ENCODE results near the gene SLC9A1. TPM values are rescaled to one million over a fixed set of nuclear protein-coding genes. Genes with fewer than 3 reads are reported as not detected.
A peak's percentile ranks its signal among the peaks of the same experiment; 100 is the strongest.

The SLC9A1 gene
- 10 to 100 TPM in 8 of 9 donors, 1 to 10 TPM in 1; 3.1 to 44.0 (median 27.5) TPM for total RNA-seq
- 10 to 100 TPM; 16.3 to 49.0 (median 30.0) TPM for polyA plus RNA-seq
- long read RNA-seq, donor 1, full-length matches to known transcripts = 3 of 12 reads
- long read RNA-seq, donor 1, partial matches to known transcripts = 9 of 12 reads
- long read RNA-seq, donor 1, other reads (novel, unspliced or antisense) = 0 of 12 reads
- long read RNA-seq, donor 2, full-length matches to known transcripts = 4 of 9 reads
- long read RNA-seq, donor 2, partial matches to known transcripts = 5 of 9 reads
- long read RNA-seq, donor 2, other reads (novel, unspliced or antisense) = 0 of 9 reads
- long read RNA-seq, donor 3 = 0 reads
- long read RNA-seq, donor 4, partial matches to known transcripts = 0 of 3 reads
- long read RNA-seq, donor 4, other reads (novel, unspliced or antisense) = 3 of 3 reads
- long read RNA-seq, donor 5, full-length matches to known transcripts = 11 of 28 reads
- long read RNA-seq, donor 5, partial matches to known transcripts = 10 of 28 reads
- long read RNA-seq, donor 5, other reads (novel, unspliced or antisense) = 7 of 28 reads
- long read RNA-seq, donor 6, partial matches to known transcripts = 1 of 6 reads
- long read RNA-seq, donor 6, other reads (novel, unspliced or antisense) = 5 of 6 reads
- long read RNA-seq, donor 7 = 0 reads
- long read RNA-seq, donor 8, full-length matches to known transcripts = 1 of 1 reads
- long read RNA-seq, donor 8, partial matches to known transcripts = 0 of 1 reads
- long read RNA-seq, donor 8, other reads (novel, unspliced or antisense) = 0 of 1 reads
- long read RNA-seq, donor 9, full-length matches to known transcripts = 2 of 2 reads
- long read RNA-seq, donor 9, partial matches to known transcripts = 0 of 2 reads
- long read RNA-seq, donor 9, other reads (novel, unspliced or antisense) = 0 of 2 reads
- long read RNA-seq, donor 10 = 0 reads

- peaks cover 18 to 44% of the 10 kb centered on the region in 2 donors for H3K4me1 ChIP-seq (replicated peaks in 1 of 2)
- DNase-seq = peak; percentile 93 to 98 (median 96)
- intact Hi-C loops (cut with DNase I) = loop anchor here in 1 of 2 donors (5.0 kb wide), 1 partner anchor 38 kb away; no protein-coding TSS in a partner anchor
- H3K27ac ChIP-seq = peak within 1 kb of the TSS in 4 of 5 donors; percentile 75 to 91 (median 84)
- TF ChIP-seq POLR2A (IDR thresholded peaks at IDR 0.05) = peak; percentile 100
- peak; percentile 51 to 87 (median 72) for TF ChIP-seq CTCF (IDR thresholded peaks at IDR 0.05)
- H3K4me3 ChIP-seq = peak within 1 kb of the TSS in 3 of 4 donors; percentile 35 to 78 (median 61)
- WGBS, 4 donors = 4 to 8% (median 4%) methylated on average over 22 to 40 of the region's 40 CpGs
- no peaks in the 10 kb centered on the region for H3K36me3 ChIP-seq (replicated peaks in 1 of 2)
- no peaks in the 10 kb centered on the region for H3K9me3 ChIP-seq (replicated peaks in 1 of 3)
- no peaks in the 10 kb centered on the region for H3K27me3 ChIP-seq
Observed at GRCh38 chr1:27154991-27155781, at the start of gene SLC9A1. Gene SLC9A1, minus strand, starts transcription at chr1:27155125. Its CDS starts 791 bp downstream, at chr1:27154334.

GRCh38 chr1:27203946-27204345 lies 49.0 kb upstream of the SLC9A1 start:
- TF ChIP-seq POLR2A (IDR thresholded peaks at IDR 0.05) = no peak
- no peak for TF ChIP-seq CTCF (IDR thresholded peaks at IDR 0.05)
- Histone ChIP-seq H3K36me3 (replicated peaks in 1 of 2) (no peaks in the 10 kb centered on the region), H3K4me3 (no peak overlapping the region), H3K9me3 (replicated peaks in 1 of 3) (no peaks in the 10 kb centered on the region), H3K27me3 (no peaks in the 10 kb centered on the region), H3K4me1 (replicated peaks in 1 of 2) (no peaks in the 10 kb centered on the region), H3K27ac (no peak overlapping the region)
- intact Hi-C loops (cut with DNase I) = no loop called here
- no peak for DNase-seq
- WGBS, 4 donors = 82 to 100% (median 98%) methylated on average over 1 of the region's 1 CpG

- Histone ChIP-seq H3K4me3 (no peak overlapping the region), H3K27me3 (no peaks in the 10 kb centered on the region), H3K36me3 (replicated peaks in 1 of 2) (no peaks in the 10 kb centered on the region), H3K9me3 (replicated peaks in 1 of 3) (no peaks in the 10 kb centered on the region), H3K4me1 (replicated peaks in 1 of 2) (peaks cover 0 to 5% of the 10 kb centered on the region in 2 donors), H3K27ac (no peak overlapping the region)
- TF ChIP-seq POLR2A (IDR thresholded peaks at IDR 0.05) (no peak), CTCF (IDR thresholded peaks at IDR 0.05) (no peak)
- 94 to 97% (median 94%) methylated on average over 20 to 24 of the region's 24 CpGs for WGBS, 4 donors
- DNase-seq = no peak
- intact Hi-C loops (cut with DNase I) = no loop called here
Observed at GRCh38 chr1:27201295-27201694, 46.4 kb upstream of the SLC9A1 start.

All from adrenal gland (tissue), 19 donors.